Upper lobe of left lung (tissue), 6 donors: Measurements from ENCODE around the gene AAGAB. TPM values are rescaled to one million over a fixed set of nuclear protein-coding genes. Genes with fewer than 3 reads are reported as not detected.

ENCODE experiments used
- ATAC-seq, 2 donors: fragments of 200-7000 bp; cut with Tn5 transposase; one replicate each; pipeline ENCODE4 v1.9.1; 2022; ENCODE audit warnings: mild to moderate bottlenecking in 2 of 2, moderate library complexity in 2 of 2; ENCODE audit not compliant: low FRiP score in 2 of 2
- DNase-seq, 2 donors: peaks; one replicate each; pipeline ENCODE4 v3.0.0-alpha.2; 2019 to 2020
- H3K27ac ChIP-seq, 4 donors: fragments of 200-600 bp; sonication (generic); one replicate each; pipeline ENCODE4 v1.5.1; 2016 to 2019
- H3K27me3 ChIP-seq, 4 donors: fragments of 200-600 bp; sonication (generic); one replicate each; pipeline ENCODE4 v1.5.1; 2017 to 2019
- H3K36me3 ChIP-seq, 4 donors: fragments of 200-600 bp; sonication (generic); one replicate each; pipeline ENCODE4 v1.5.1; 2016 to 2019
- H3K4me1 ChIP-seq, 4 donors: fragments of 200-600 bp; sonication (generic); one replicate each; pipeline ENCODE4 v1.5.1; 2018 to 2019
- H3K4me3 ChIP-seq, 4 donors: fragments of 200-600 bp; sonication (generic); one replicate each; pipeline ENCODE4 v1.5.1; 2017 to 2019; ENCODE audit warnings: mild to moderate bottlenecking in 2 of 4, moderate library complexity in 1 of 4
- H3K9me3 ChIP-seq, 4 donors: fragments of 200-600 bp; sonication (generic); one replicate each; pipeline ENCODE4 v1.5.1; 2018 to 2019
- CTCF ChIP-seq, 6 experiments: fragments of 450-650 bp in 4 of 6; fragments of 200-600 bp in 2 of 6; sonication (generic) in 2 of 6; IDR thresholded peaks; one replicate each; pipeline ENCODE4 v1.5.1; 2016 to 2019; ENCODE audit warnings: antibody characterized with exemption in 6 of 6
- EP300 ChIP-seq, 4 donors: sonication (generic); formaldehyde crosslinking; IDR thresholded peaks; one replicate each; pipeline ENCODE4 v1.5.1; 2017; ENCODE audit warnings: antibody characterized with exemption in 4 of 4, control low read depth in 2 of 4
- POLR2A ChIP-seq, 4 donors: fragments of 450-650 bp; IDR thresholded peaks; one replicate each; pipeline ENCODE4 v1.5.1; 2016 to 2017; ENCODE audit warnings: antibody characterized with exemption in 4 of 4, mild to moderate bottlenecking in 2 of 4
- POLR2AphosphoS5 ChIP-seq, 2 donors: sonication (generic); formaldehyde crosslinking; IDR thresholded peaks; one replicate each; pipeline ENCODE4 v1.5.1; 2017; ENCODE audit warnings: antibody characterized with exemption in 2 of 2
- WGBS, 2 donors: methylation state at CpG; one replicate each; pipeline ENCODE4 v1.1.5; 2017 to 2018; 5-methylcytosine and 5-hydroxymethylcytosine counted together
- total RNA-seq, 6 donors: library from RNA; depleted of rRNA in 4 of 6; stranded (reverse); fragments of >200 nt in 4 of 6; gene quantifications; one replicate each; pipeline versions ENCODE4 v1.1.0 to v1.2.1, GENCODE V29; 2016 to 2021
- donor health status: DM: no; HTN: no; CAD: no; lungs with moderate emphysema.
- donor health status: DM: no; HTN: yes; CAD: no; lungs with severe emphysema.

AAGAB gene
- 10 to 100 TPM; 23.0 to 54.2 (median 32.3) TPM for total RNA-seq

- Histone ChIP-seq H3K36me3 (no peaks in the 10 kb centered on the region), H3K4me1 (peaks cover 10 to 23% (median 13%) of the 10 kb centered on the region in 4 donors), H3K9me3 (no peaks in the 10 kb centered on the region), H3K27ac (peak within 1 kb of the TSS; percentile 85 to 93 (median 87)), H3K4me3 (peak within 1 kb of the TSS; percentile 24 to 94 (median 80)), H3K27me3 (no peaks in the 10 kb centered on the region)
- WGBS, 2 donors: 0% methylated on average over 16 to 48 of the region's 76 CpGs
- peak; percentile 97 to 99 for DNase-seq
- peak; percentile 100 for ATAC-seq
- TF ChIP-seq POLR2A (IDR thresholded peaks at IDR 0.05): peak in 3 of 4 donors; percentile 62 to 91 (median 83)
- TF ChIP-seq CTCF (IDR thresholded peaks at IDR 0.05): peak in 4 of 6 experiments; percentile 25 to 46 (median 32)
- peak in 1 of 4 donors; percentile 56 for TF ChIP-seq EP300 (IDR thresholded peaks at IDR 0.05)
- TF ChIP-seq POLR2AphosphoS5 (IDR thresholded peaks at IDR 0.05): peak; percentile 89 to 95
Measured at GRCh38 chr15:67254238-67255175, at the start of gene AAGAB, which contains the start of gene IQCH. TSS of gene AAGAB (minus strand) at chr15:67254661. CDS start at chr15:67254631, 30 bp downstream. TSS of gene IQCH (plus strand) at chr15:67254786. CDS start at chr15:67254897, 111 bp downstream.

GRCh38 chr15:67303490-67304363 is 49.3 kb upstream of the AAGAB start:
- Histone ChIP-seq H3K27ac (no peak overlapping the region), H3K4me1 (no peaks in the 10 kb centered on the region), H3K9me3 (no peaks in the 10 kb centered on the region), H3K4me3 (no peak overlapping the region), H3K36me3 (no peaks in the 10 kb centered on the region), H3K27me3 (no peaks in the 10 kb centered on the region)
- 74% methylated on average over 4 of the region's 4 CpGs for WGBS, 2 donors
- DNase-seq (no peak), ATAC-seq (no peak)
- TF ChIP-seq POLR2AphosphoS5 (IDR thresholded peaks at IDR 0.05) (no peak), CTCF (IDR thresholded peaks at IDR 0.05) (peak in 5 of 6 experiments; percentile 15 to 57 (median 47))

- no peak for DNase-seq
- no peaks in the 10 kb centered on the region for H3K9me3 ChIP-seq
- no peak overlapping the region for H3K4me3 ChIP-seq
- no peak for TF ChIP-seq POLR2AphosphoS5 (IDR thresholded peaks at IDR 0.05)
- TF ChIP-seq CTCF (IDR thresholded peaks at IDR 0.05): no peak
- WGBS, 2 donors: 72 to 73% methylated on average over 2 of the region's 2 CpGs
- ATAC-seq: no peak
- H3K27ac ChIP-seq: no peak overlapping the region
- no peaks in the 10 kb centered on the region for H3K4me1 ChIP-seq
- no peaks in the 10 kb centered on the region for H3K36me3 ChIP-seq
- no peaks in the 10 kb centered on the region for H3K27me3 ChIP-seq
Measured at GRCh38 chr15:67300266-67301025, 46.0 kb upstream of the AAGAB start.

GRCh38 chr15:67296684-67297083 is 42.2 kb upstream of the AAGAB start:
- no peaks in the 10 kb centered on the region for H3K4me1 ChIP-seq
- no peaks in the 10 kb centered on the region for H3K36me3 ChIP-seq
- ATAC-seq (no peak), DNase-seq (no peak)
- TF ChIP-seq EP300 (IDR thresholded peaks at IDR 0.05): no peak
- no peak for TF ChIP-seq POLR2AphosphoS5 (IDR thresholded peaks at IDR 0.05)
- no peak for TF ChIP-seq CTCF (IDR thresholded peaks at IDR 0.05)
- TF ChIP-seq POLR2A (IDR thresholded peaks at IDR 0.05): no peak
- 80 to 83% methylated on average over 1 of the region's 1 CpG for WGBS, 2 donors
- H3K27me3 ChIP-seq: no peaks in the 10 kb centered on the region
- no peaks in the 10 kb centered on the region for H3K9me3 ChIP-seq
- H3K4me3 ChIP-seq: no peak overlapping the region
- H3K27ac ChIP-seq: no peak overlapping the region
